Measurements from ENCODE around the gene RAB27A.

DNA sequence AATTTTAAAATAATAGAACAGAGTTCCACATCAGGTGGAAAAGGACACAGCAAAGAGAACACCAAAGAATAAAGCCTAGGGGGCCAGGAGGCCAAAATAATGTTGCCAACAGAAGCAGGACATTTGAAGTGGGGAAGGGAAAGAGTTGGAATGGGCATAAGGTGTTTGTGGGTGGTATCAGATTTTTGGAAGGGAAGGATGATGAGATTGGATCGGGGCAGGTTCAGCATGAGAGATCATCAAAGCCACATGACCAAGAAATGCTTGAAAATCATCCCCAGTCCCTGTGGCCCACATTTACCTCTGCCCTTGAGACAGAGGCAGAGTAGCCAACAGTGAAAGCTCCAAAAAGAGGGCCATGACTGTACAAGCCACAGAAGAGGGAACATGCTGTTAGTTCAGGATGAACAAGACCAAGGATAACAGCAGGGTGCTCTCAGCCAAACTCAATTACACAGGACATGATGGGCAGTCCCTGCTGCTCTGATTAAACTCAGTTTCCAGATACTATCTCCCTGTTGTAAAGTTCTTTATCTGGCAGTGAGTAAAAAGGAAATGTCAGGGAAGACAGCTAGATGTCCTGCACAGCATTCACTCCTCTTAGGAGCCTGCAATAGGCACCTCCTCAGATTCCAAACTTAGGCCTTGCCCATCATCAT is 32.5 kb downstream of the RAB27A start:
- TF ChIP-seq SP1 (IDR thresholded peaks at IDR 0.05) (no peak), L3MBTL2 (conservative IDR thresholded peaks at IDR 0.05) (no peak), ELF4 (IDR thresholded peaks at IDR 0.05) (no peak)
